Mucosa of descending colon (tissue), 3 donors: Measurements from ENCODE around the gene PRDM1. TPM values are rescaled to one million over a fixed set of nuclear protein-coding genes. Genes with fewer than 3 reads are reported as not detected.

Experiments used
- ATAC-seq: fragments of 200-7000 bp; cut with Tn5 transposase; one replicate; pipeline ENCODE4 v1.9.1; 2020; ENCODE audit warnings: mild to moderate bottlenecking, moderate library complexity
- DNase-seq, 3 donors: peaks; one replicate each; pipeline ENCODE4 v3.0.0-alpha.2; 2020
- H3K36me3 ChIP-seq: fragments of 200-600 bp; one replicate; pipeline ENCODE4 v1.8.0; 2021; ENCODE audit warnings: low read depth, mild to moderate bottlenecking
- H3K4me1 ChIP-seq: fragments of 200-600 bp; one replicate; pipeline ENCODE4 v1.8.0; 2021; ENCODE audit warnings: low read depth, mild to moderate bottlenecking
- H3K4me3 ChIP-seq: fragments of 200-600 bp; one replicate; pipeline ENCODE4 v1.8.0; 2021; ENCODE audit warnings: mild to moderate bottlenecking
- H3K9me3 ChIP-seq: fragments of 200-600 bp; one replicate; pipeline ENCODE4 v1.8.0; 2021; ENCODE audit warnings: mild to moderate bottlenecking
- CTCF ChIP-seq: fragments of 200-600 bp; IDR thresholded peaks from one replicate; pipeline ENCODE4 v1.8.0; 2022; ENCODE audit warnings: antibody characterized with exemption, mild to moderate bottlenecking
- intact Hi-C, 2 donors: fragments of 100-400 bp; cut with DNase I in 1 of 2; cut with micrococcal nuclease in 1 of 2; formaldehyde crosslinking; loops; one replicate each; pipeline versions ENCODE4 v1.11.0 to v1.11.1; 2022; cut with DNase I, micrococcal nuclease
- total RNA-seq, 3 donors: library from RNA; stranded (reverse); fragmentation: NEBNext Ultra II Directional in 2 of 3; extraction: Animal tissue kit (Norgen Biotek cat#: 25700) in 2 of 3; gene quantifications; one replicate each; pipeline versions ENCODE4 v1.2.1 to v1.2.4, GENCODE V29; 2021 to 2023
- donor health status: DM: no; HTN: no; CAD: no; lungs with moderate emphysema.
- donor health status: DM: no; HTN: no; CAD: no.
- donor health status: DM: no; HTN: yes; CAD: no.

PRDM1 gene
- total RNA-seq, 3 donors from 2014 or later, result 10.5 to 30.7 (median 23.4) TPM

GRCh38 chr6:106079961-106080762, 6.0 kb upstream of the PRDM1 start:
- H3K36me3 ChIP-seq, result no peaks in the 10 kb centered on the region
- no peak for DNase-seq

GRCh38 chr6:106080763-106081095, 5.4 kb upstream of the PRDM1 start:
- no peaks in the 10 kb centered on the region for H3K9me3 ChIP-seq
- no peak for ATAC-seq
- no peaks in the 10 kb centered on the region for H3K36me3 ChIP-seq
- H3K4me3 ChIP-seq, result no peak overlapping the region
- H3K4me1 ChIP-seq, result no peaks in the 10 kb centered on the region
- no peak for DNase-seq
- intact Hi-C loops, result loop anchor here in 1 of 2 donors (10.0 kb wide), 1 partner anchor 94 kb away; no protein-coding TSS in a partner anchor
- no peak for TF ChIP-seq CTCF

More at GRCh38 chr6:106079961-106080762, 6.0 kb upstream of the PRDM1 start:
- ATAC-seq, result no peak
- Histone ChIP-seq H3K4me3 (no peak overlapping the region), H3K9me3 (no peaks in the 10 kb centered on the region), H3K4me1 (no peaks in the 10 kb centered on the region)
- intact Hi-C loops, result loop anchor here in 1 of 2 donors (10.0 kb wide), 1 partner anchor 95 kb away; no protein-coding TSS in a partner anchor
- TF ChIP-seq CTCF, result no peak

GRCh38 chr6:106081715-106082114, 4.4 kb upstream of the PRDM1 start:
- H3K36me3 ChIP-seq, result no peaks in the 10 kb centered on the region
- intact Hi-C loops, result loop anchor here in 1 of 2 donors (10.0 kb wide), 1 partner anchor 93 kb away; no protein-coding TSS in a partner anchor
- no peak for ATAC-seq
- DNase-seq, result no peak
- no peak for TF ChIP-seq CTCF
- H3K4me3 ChIP-seq, result no peak overlapping the region
- H3K4me1 ChIP-seq, result no peaks in the 10 kb centered on the region
- no peaks in the 10 kb centered on the region for H3K9me3 ChIP-seq

GRCh38 chr6:106082735-106083398, 3.3 kb upstream of the PRDM1 start:
- Histone ChIP-seq H3K36me3 (no peaks in the 10 kb centered on the region), H3K4me3 (no peak overlapping the region), H3K4me1 (no peaks in the 10 kb centered on the region), H3K9me3 (no peaks in the 10 kb centered on the region)
- ATAC-seq, result no peak
- intact Hi-C loops, result loop anchor here in 1 of 2 donors (10.0 kb wide), 1 partner anchor 92 kb away; no protein-coding TSS in a partner anchor
- no peak for TF ChIP-seq CTCF
- DNase-seq, result no peak

GRCh38 chr6:106083618-106084017, 2.5 kb upstream of the PRDM1 start:
- H3K4me3 ChIP-seq, result no peak overlapping the region
- H3K36me3 ChIP-seq, result no peaks in the 10 kb centered on the region
- DNase-seq (no peak), ATAC-seq (no peak)
- no peaks in the 10 kb centered on the region for H3K4me1 ChIP-seq
- no peaks in the 10 kb centered on the region for H3K9me3 ChIP-seq
- no peak for TF ChIP-seq CTCF
- intact Hi-C loops, result loop anchor here in 1 of 2 donors (10.0 kb wide), 1 partner anchor 91 kb away; no protein-coding TSS in a partner anchor
